NB4 (cell line): Measurements from ENCODE around the gene GMPR.
A peak's percentile ranks its signal among the peaks of the same experiment; 100 is the strongest.

Experiments
- DNase-seq: peaks from one replicate; pipeline ENCODE4 v3.0.0; 2010; ENCODE audit warnings: low read depth
- H3K4me3 ChIP-seq: one replicate; pipeline ENCODE4 v1.5.1; 2011; ENCODE audit warnings: mild to moderate bottlenecking, low read depth, low read length, moderate library complexity
- CTCF ChIP-seq: IDR thresholded peaks from one replicate; pipeline ENCODE4 v1.5.1; 2012; ENCODE audit warnings: low read depth, low read length
- MAX ChIP-seq: IDR thresholded peaks from 2 replicates; pipeline ENCODE4 v1.6.1; 2011; ENCODE audit warnings: low read depth, low read length
- MYC ChIP-seq: IDR thresholded peaks from 2 replicates; pipeline ENCODE4 v1.6.1; 2011; ENCODE audit warnings: low read depth, low read length
- POLR2A ChIP-seq: IDR thresholded peaks from 2 replicates; pipeline ENCODE4 v1.6.1; 2011; ENCODE audit warnings: mild to moderate bottlenecking; ENCODE audit not compliant: insufficient read length; ENCODE audit errors: extremely low read depth

Gene GMPR

GRCh38 chr6:16206595-16207037 is 31.8 kb upstream of the GMPR start:
- no peak overlapping the region for H3K4me3 ChIP-seq
- TF ChIP-seq MYC (0 out of 2 replicates have a peak, but pooled peaks have one; percentile 14), CTCF (peak; percentile 92), POLR2A (no peak), MAX (0 out of 2 replicates have a peak, but pooled peaks have one; percentile 31)
- DNase-seq, result peak; percentile 79

GRCh38 chr6:16208989-16209388 is 29.4 kb upstream of the GMPR start:
- no peak for DNase-seq
- no peak for TF ChIP-seq MAX
- no peak for TF ChIP-seq MYC
- no peak for TF ChIP-seq CTCF
- TF ChIP-seq POLR2A, result no peak

GRCh38 chr6:16209539-16209938 is 28.8 kb upstream of the GMPR start:
- no peak overlapping the region for H3K4me3 ChIP-seq
- TF ChIP-seq POLR2A, result no peak
- DNase-seq, result no peak

More at GRCh38 chr6:16208989-16209388, 29.4 kb upstream of the GMPR start:
- H3K4me3 ChIP-seq, result no peak overlapping the region

GRCh38 chr6:16212276-16212675 is 26.1 kb upstream of the GMPR start:
- no peak overlapping the region for H3K4me3 ChIP-seq
- no peak for DNase-seq
- no peak for TF ChIP-seq MAX
- no peak for TF ChIP-seq POLR2A
- no peak for TF ChIP-seq MYC
- no peak for TF ChIP-seq CTCF

- TF ChIP-seq POLR2A (no peak), MYC (no peak), MAX (no peak), CTCF (no peak)
- no peak overlapping the region for H3K4me3 ChIP-seq
- DNase-seq, result no peak
Measured at GRCh38 chr6:16216501-16217155, 21.8 kb upstream of the GMPR start.

- TF ChIP-seq MAX, result no peak
- TF ChIP-seq MYC, result no peak
- no peak for TF ChIP-seq CTCF
- TF ChIP-seq POLR2A, result no peak
- DNase-seq, result no peak
- H3K4me3 ChIP-seq, result no peak overlapping the region
Measured at GRCh38 chr6:16217156-16217721, 21.1 kb upstream of the GMPR start.
